HAP-1 (cell line): ENCODE measurements around the gene SUCNR1.
"Not testable (repeated sequence)": the region's sequence is repeated elsewhere in the genome, so short reads cannot be mapped to it uniquely, and the experiment has no call there.

Source experiments
- DNase-seq, 2 experiments: peaks; one replicate each; pipeline ENCODE4 v3.0.0-alpha.2; 2016 to 2020; ENCODE audit warnings: low spot score in 2 of 2
- H3K27me3 ChIP-seq: fragments of 250-450 bp; sonication (Bioruptor Pico); 2 replicates; pipeline ENCODE4 v1.5.1; 2020; ENCODE audit warnings: low read depth, mild to moderate bottlenecking, moderate library complexity
- H3K36me3 ChIP-seq: fragments of 250-450 bp; sonication (Bioruptor Pico); replicated peaks from 2 replicates; pipeline ENCODE4 v1.5.1; 2020; ENCODE audit warnings: mild to moderate bottlenecking
- H3K4me1 ChIP-seq: fragments of 250-450 bp; sonication (Bioruptor Pico); 2 replicates; pipeline ENCODE4 v1.5.1; 2020; ENCODE audit warnings: mild to moderate bottlenecking
- H3K4me3 ChIP-seq: fragments of 250-450 bp; sonication (Bioruptor Pico); 2 replicates; pipeline ENCODE4 v1.5.1; 2020; ENCODE audit warnings: mild to moderate bottlenecking, moderate library complexity
- H3K9me3 ChIP-seq: fragments of 250-450 bp; sonication (Bioruptor Pico); 2 replicates; pipeline ENCODE4 v1.5.1; 2020; ENCODE audit warnings: mild to moderate bottlenecking, moderate library complexity
- in situ Hi-C: fragments of 300-500 bp; cut with MboI; formaldehyde crosslinking; loops from 3 replicates; pipeline ENCODE4 v1.14.3; 2020; ENCODE audit warnings: low sequenced_read_pairs, inconsistent platforms, mixed read lengths

Gene SUCNR1, protein sequence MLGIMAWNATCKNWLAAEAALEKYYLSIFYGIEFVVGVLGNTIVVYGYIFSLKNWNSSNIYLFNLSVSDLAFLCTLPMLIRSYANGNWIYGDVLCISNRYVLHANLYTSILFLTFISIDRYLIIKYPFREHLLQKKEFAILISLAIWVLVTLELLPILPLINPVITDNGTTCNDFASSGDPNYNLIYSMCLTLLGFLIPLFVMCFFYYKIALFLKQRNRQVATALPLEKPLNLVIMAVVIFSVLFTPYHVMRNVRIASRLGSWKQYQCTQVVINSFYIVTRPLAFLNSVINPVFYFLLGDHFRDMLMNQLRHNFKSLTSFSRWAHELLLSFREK

DNA sequence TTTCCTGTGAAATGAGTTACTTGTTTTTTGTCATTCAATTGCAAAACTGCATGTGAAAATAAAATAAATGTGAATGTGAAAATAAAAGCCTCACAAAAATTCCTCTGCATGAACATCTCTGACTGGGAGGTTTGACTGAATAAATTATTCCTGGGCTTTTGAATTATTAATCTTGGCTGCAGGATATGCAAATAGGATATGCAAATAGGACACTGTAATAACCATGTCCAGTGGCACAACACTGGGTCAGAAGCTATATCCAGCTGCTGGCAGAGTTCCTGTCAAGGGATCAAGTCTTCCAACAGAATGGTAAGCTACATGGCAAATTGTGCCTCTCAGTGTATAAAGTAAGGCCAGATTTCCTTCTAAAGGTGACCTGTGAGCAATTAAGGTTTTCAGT lies at the start of gene SUCNR1:
Gene SUCNR1, plus strand, starts transcription at position 246 of the 400 bp plus-strand sequence. CDS start 6,250 bp downstream, outside the sequence.
- Histone ChIP-seq H3K4me3 (no peak within 1 kb of the TSS), H3K36me3 (no peaks in the 10 kb centered on the region), H3K9me3 (no peaks in the 10 kb centered on the region), H3K4me1 (no peaks in the 10 kb centered on the region; the same call in 1 of the 2 replicates), H3K27me3 (no peaks in the 10 kb centered on the region; the same call in 1 of the 2 replicates)
- in situ Hi-C loops, result no loop called here
- no peak for DNase-seq

DNA sequence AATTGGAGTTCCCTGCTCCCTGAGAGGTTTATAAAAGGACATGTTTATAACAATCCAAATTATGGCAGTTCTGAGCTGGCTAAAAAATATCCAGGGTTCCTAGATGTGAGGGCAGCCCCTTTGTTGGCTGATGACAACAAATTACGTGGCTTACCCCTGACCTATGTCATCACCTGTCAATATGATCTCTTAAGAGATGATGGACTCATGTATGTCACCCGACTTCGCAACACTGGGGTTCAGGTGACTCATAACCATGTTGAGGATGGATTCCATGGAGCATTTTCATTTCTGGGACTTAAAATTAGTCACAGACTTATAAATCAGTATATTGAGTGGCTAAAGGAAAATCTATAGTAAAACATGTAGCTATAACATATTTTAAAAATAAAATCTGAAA lies 45.6 kb upstream of the SUCNR1 start:
- H3K9me3 ChIP-seq, result no peaks in the 10 kb centered on the region
- no peaks in the 10 kb centered on the region; the same call in 1 of the 2 replicates for H3K27me3 ChIP-seq
- H3K4me1 ChIP-seq, result no peaks in the 10 kb centered on the region
- DNase-seq, result no peak
- no peaks in the 10 kb centered on the region for H3K36me3 ChIP-seq
- in situ Hi-C loops, result no loop called here
- no peak overlapping the region for H3K4me3 ChIP-seq

DNA sequence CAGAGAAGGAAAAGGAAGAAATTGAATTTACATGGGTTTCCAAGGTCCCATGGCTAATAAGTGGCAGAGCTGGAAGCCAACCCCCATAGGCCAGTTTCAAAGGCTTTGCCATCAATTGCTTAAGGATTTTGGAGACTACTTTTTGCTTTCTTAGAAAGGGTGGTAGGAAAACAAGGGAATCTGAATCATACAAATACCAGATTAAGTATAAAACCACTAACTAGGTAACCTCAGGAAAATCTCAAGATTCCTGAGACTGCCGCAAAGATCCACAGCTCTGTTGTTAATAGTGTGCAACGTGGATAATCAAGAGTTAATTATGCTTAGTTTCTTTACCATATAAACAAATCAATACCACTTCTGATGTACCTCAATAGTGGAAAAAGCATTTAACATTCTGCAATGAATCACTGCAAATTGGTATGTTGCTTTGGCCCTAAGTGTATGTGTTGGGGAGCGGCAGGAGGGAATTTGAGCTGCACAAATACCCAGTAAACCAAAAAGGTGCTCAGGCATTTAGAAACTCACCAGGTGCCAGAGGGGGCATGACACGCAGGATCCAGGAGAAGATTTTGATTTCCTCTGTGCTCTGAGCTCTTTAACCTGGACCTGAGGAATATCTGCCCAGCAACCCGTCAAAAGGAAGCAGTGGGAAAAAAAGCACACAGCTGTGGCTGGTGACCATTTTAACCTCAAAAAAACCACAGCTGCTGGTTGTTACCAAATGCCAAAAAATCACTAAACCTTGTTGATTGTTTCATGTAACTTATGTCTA lies 37.5 kb upstream of the SUCNR1 start:
- Histone ChIP-seq H3K36me3 (no peaks in the 10 kb centered on the region), H3K4me1 (peaks cover 8% of the 10 kb centered on the region; the same call in 1 of the 2 replicates), H3K27me3 (no peaks in the 10 kb centered on the region; the same call in 1 of the 2 replicates), H3K9me3 (no peaks in the 10 kb centered on the region), H3K4me3 (no peak overlapping the region)
- no peak for DNase-seq
- in situ Hi-C loops, result loop anchor here (10.0 kb wide), 1 partner anchor 391 kb away; no protein-coding TSS in a partner anchor

DNA sequence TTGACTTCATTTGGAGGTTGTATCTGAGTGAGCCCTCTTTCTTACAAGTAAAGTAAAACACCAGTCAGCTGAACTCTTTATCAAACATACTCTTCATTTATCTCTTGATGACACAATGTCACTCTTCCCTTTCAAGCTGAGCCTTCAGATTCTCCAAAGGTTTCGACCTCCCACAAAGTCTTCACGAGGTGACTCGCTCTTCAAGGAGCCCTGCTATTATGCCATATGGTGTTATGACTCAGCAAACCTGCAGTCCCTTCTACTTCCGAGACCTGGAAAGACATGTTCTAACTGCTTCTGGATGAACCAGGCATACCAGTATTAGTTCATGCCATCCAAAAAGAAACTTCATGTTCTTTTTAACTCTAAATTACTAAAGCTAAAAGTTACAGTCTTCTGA lies 36.4 kb upstream of the SUCNR1 start:
- peaks cover 8% of the 10 kb centered on the region; the same call in 1 of the 2 replicates for H3K4me1 ChIP-seq
- no peaks in the 10 kb centered on the region for H3K36me3 ChIP-seq
- DNase-seq, result peak in 1 of 2 experiments; percentile 21
- in situ Hi-C loops, result loop anchor here (10.0 kb wide), 1 partner anchor 392 kb away; no protein-coding TSS in a partner anchor
- no peaks in the 10 kb centered on the region; the same call in 1 of the 2 replicates for H3K27me3 ChIP-seq
- H3K4me3 ChIP-seq, result no peak overlapping the region
- no peaks in the 10 kb centered on the region for H3K9me3 ChIP-seq

DNA sequence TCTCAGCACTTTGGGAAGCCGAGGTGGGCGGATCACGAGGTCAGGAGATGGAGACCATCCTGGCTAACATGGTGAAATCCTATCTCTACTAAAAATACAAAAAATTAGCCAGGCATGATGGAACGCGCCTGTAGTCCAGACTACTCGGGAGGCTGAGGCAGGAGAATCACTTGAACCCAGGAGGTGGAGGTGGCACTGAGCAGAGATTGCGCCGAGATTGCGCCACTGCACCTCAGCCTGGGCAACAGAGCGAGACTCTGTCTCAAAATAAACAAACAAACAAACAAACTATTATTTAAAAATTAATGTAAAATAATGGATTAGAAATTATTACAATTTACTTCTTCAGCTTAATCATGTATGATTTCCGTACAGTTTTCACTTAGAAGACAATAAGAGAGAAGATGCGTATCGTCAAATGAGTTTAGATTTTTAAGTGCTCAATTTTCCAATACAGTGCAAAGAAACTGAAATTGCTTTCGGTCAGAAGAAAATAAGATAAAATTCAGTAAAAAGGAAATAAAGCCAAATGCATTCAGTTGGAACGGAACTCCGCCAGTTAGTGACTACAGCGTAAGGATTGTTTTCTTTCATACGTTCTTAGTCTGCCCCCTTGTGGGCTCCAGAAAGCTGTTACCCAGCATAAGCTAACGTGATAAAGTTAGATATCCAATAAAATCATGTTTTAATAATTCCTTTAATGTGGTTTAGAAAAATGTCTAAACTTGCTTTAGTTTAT lies 34.7 kb upstream of the SUCNR1 start:
- H3K36me3 ChIP-seq, result no peaks in the 10 kb centered on the region
- H3K4me3 ChIP-seq, result no peak overlapping the region
- DNase-seq, result peak; percentile 67
- in situ Hi-C loops, result loop anchor here (10.0 kb wide), 1 partner anchor 394 kb away; no protein-coding TSS in a partner anchor
- H3K4me1 ChIP-seq, result peaks cover 8% of the 10 kb centered on the region; the same call in 1 of the 2 replicates
- H3K9me3 ChIP-seq, result no peaks in the 10 kb centered on the region
- no peaks in the 10 kb centered on the region; the same call in 1 of the 2 replicates for H3K27me3 ChIP-seq

DNA sequence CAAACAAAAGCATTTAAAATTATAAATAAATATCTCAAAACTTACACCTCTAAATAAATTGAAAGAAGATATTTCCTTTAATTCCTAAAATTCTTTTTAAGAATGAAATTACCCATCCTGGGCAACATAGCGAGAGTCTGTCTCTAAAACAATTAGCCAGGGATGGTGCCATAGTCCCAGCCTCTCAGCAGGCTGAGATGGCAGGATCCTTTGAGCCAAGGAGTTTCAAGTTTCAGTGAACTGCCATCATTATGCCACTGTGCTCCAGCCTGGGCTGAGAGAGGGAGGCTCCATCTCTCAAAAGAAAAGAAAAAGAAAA lies 34.2 kb upstream of the SUCNR1 start:
- Histone ChIP-seq H3K27me3 (no peaks in the 10 kb centered on the region; the same call in 1 of the 2 replicates), H3K9me3 (no peaks in the 10 kb centered on the region), H3K36me3 (no peaks in the 10 kb centered on the region), H3K4me1 (peaks cover 8% of the 10 kb centered on the region; the same call in 1 of the 2 replicates), H3K4me3 (no peak overlapping the region)
- in situ Hi-C loops, result loop anchor here (10.0 kb wide), 1 partner anchor 394 kb away; no protein-coding TSS in a partner anchor
- DNase-seq, result no peak

DNA sequence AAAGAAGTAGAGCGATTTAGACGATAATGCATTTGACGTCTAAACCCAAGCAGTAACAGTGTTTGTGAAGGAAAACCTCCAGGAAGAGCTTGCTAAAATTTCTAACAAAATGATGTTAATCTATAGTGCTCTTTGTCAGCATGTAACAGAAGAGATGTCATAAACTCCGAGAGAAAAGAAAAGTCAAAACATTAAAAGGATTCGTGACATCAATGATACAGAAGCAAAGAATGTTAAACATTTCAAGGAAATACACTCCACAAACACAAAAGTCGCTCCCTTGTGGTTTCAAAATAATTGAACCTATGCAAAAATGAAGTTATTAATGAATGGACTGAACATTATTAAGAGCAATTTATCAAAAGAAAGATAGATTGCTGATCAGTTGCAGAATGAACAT lies 31.6 kb upstream of the SUCNR1 start:
- DNase-seq, result no peak
- H3K4me3 ChIP-seq, result no peak overlapping the region
- H3K9me3 ChIP-seq, result no peaks in the 10 kb centered on the region
- no peaks in the 10 kb centered on the region; the same call in 1 of the 2 replicates for H3K27me3 ChIP-seq
- in situ Hi-C loops, result no loop called here
- H3K36me3 ChIP-seq, result no peaks in the 10 kb centered on the region
- H3K4me1 ChIP-seq, result peaks cover 7% of the 10 kb centered on the region; the same call in 1 of the 2 replicates

DNA sequence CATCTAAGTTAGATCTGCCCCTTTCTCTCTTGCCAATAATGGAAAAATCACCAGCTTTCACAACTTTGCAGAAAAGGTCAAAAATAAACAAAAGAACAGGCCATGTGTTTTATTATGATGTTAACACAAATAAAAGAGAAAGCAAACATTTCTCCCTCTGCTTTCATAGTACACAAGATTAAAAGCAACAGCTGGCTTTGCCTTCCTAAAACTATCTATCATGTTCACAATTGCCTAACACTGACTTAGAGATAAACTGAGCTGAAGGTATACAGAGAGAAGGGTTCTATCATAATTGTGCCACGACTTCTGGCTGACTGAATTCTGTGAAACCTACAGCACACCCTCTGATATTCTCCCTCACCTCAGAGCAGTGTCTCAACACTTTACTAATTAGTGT lies 30.2 kb upstream of the SUCNR1 start:
- H3K9me3 ChIP-seq, result no peaks in the 10 kb centered on the region
- in situ Hi-C loops, result no loop called here
- peak in 1 of 2 experiments; percentile 10 for DNase-seq
- H3K36me3 ChIP-seq, result no peaks in the 10 kb centered on the region
- no peak overlapping the region for H3K4me3 ChIP-seq
- H3K27me3 ChIP-seq, result no peaks in the 10 kb centered on the region; the same call in 1 of the 2 replicates
- H3K4me1 ChIP-seq, result no peaks in the 10 kb centered on the region

DNA sequence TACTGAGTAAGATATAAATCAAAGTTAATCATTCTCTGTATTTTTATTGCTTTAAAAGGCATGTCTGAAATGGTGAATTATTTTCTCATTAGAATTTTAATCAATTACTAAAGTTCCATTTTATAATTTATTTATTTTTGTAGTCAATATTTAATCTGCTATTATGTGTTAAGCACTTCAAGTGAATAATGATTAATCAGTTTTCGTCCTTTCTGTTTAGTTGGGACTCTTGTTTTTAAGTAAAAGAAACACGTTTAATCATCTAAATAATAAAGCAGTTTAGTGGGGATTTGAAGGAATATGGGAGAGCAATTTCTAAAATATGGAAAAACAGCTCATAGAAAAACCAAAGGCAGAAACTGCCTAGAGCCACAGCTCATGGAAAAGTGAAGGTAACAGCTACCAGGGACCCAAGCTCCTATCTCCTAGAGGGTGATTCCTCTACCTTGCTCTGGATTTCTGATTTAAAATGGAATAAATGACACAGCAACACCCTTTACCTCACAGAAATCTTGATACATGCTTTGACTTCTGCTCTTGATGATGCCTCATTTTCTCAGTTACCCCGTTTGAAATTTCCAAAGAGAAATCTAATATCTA lies 28.0 kb upstream of the SUCNR1 start:
- no peaks in the 10 kb centered on the region; the same call in 1 of the 2 replicates for H3K27me3 ChIP-seq
- in situ Hi-C loops, result no loop called here
- no peak for DNase-seq
- H3K4me3 ChIP-seq, result no peak overlapping the region
- H3K4me1 ChIP-seq, result no peaks in the 10 kb centered on the region
- no peaks in the 10 kb centered on the region for H3K9me3 ChIP-seq
- H3K36me3 ChIP-seq, result no peaks in the 10 kb centered on the region

DNA sequence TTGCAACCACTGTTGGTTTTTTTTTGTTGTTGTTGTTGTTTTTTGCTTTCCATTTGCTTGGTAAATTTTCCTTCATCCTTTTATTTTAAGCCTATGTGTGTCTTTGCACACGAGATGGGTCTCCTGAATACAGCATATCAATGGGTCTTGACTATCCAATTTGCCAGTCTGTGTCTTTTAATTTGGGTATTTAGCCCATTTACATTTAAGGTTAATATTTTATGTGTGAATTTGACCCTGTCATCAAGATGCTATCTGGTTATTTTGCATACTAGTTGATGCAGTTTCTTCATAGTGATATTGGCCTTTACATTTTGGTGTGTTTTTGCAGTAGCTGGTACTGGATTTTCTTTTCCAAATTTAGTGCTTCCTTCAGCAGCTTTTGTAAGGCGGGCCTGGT lies 23.4 kb upstream of the SUCNR1 start:
- H3K4me1 ChIP-seq, in situ Hi-C loops, H3K27me3 ChIP-seq, DNase-seq, H3K36me3 ChIP-seq, H3K9me3 ChIP-seq, H3K4me3 ChIP-seq: not testable (repeated sequence)

DNA sequence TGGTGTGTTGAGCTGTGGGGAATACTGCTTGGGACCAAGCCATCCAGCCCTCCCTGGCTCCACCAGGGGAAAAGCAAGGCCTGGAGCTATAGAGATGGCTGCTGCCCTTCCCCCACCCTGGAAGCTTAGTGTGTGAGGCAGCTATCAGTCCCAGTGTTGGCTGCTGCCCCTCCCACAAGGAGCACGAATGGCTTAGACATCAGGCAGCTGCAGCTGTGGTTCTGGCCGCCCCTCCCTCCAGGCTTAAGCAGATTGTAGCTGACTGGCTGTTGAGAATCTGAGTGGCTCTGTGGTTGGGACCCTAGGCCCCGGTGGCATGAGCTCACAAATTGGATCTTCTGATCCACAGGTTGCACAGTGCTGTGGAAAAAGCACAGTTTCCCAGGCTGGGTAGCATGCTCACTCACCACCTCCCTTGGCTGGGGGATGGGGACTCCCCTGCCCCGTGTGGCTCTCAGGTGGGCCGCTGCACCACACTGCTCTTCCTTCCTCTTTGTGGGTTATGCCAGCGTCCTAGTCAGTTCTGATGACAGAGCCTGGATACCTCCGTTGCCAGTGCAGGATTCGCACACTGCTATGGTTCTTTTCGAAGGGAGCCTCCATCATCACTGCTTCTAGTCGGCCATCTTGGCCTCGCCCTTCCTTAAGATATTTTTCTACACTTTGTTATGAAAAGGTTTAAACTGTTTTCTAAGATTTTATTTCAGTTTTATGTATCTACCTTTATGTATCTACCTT lies 21.2 kb upstream of the SUCNR1 start:
- Histone ChIP-seq H3K4me1 (no peaks in the 10 kb centered on the region), H3K9me3 (no peaks in the 10 kb centered on the region), H3K36me3 (no peaks in the 10 kb centered on the region), H3K27me3 (no peaks in the 10 kb centered on the region), H3K4me3 (no peak overlapping the region)
- in situ Hi-C loops, result no loop called here
- no peak for DNase-seq

DNA sequence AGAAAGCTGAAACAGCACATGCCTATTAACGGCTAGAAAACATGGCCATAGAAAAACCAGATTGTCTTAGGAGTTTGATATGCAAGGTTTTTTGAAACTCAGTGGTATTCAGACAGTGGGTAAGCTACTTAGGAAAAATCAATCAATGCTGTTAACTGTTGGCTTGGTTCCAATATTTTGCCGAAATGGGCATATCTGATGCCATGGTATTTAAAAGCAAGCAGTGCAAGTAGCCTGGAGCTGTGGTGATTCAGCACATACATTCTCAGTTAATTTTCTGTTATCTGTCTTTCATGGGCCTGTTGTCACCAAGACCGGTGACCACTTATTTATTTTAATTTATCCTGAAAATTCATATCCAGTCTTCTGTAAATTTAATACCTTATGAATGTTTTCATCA lies 17.3 kb upstream of the SUCNR1 start:
- H3K27me3 ChIP-seq, result no peaks in the 10 kb centered on the region
- in situ Hi-C loops, result no loop called here
- no peaks in the 10 kb centered on the region for H3K4me1 ChIP-seq
- H3K4me3 ChIP-seq, result no peak overlapping the region
- no peaks in the 10 kb centered on the region for H3K36me3 ChIP-seq
- no peaks in the 10 kb centered on the region for H3K9me3 ChIP-seq
- DNase-seq, result no peak
